ENCODE results near the gene CYBA.

Gene CYBA

DNA sequence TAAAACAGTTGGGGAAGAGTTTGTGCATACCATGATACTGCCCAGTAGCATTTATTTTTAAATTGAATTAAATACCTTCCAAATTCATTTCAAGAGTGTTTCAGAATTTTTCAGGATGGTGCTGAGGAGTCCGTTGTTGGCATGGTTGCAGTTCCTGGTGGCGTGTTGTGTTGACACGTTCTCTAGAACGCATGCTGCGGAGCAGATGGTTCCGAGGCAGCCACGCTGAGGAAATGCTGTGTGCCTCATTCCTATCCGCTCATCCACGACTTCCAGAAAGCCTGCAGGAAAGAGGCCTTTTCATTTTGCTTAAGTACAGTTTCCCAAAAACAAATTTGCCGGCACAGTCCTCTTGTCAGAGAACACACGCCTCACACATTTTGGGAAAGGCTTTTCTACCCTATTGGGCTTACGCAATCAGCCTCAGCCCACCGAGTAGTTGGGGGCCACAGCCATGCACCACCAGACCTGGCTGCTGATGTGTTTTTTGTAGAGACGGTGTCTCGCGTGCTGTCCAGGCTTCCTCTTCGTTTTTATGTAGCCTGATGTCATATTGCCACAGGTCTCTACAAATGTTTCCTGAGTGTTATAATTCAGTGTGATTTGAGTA lies 44.6 kb downstream of the CYBA start:
- DNase-seq: no peak

DNA sequence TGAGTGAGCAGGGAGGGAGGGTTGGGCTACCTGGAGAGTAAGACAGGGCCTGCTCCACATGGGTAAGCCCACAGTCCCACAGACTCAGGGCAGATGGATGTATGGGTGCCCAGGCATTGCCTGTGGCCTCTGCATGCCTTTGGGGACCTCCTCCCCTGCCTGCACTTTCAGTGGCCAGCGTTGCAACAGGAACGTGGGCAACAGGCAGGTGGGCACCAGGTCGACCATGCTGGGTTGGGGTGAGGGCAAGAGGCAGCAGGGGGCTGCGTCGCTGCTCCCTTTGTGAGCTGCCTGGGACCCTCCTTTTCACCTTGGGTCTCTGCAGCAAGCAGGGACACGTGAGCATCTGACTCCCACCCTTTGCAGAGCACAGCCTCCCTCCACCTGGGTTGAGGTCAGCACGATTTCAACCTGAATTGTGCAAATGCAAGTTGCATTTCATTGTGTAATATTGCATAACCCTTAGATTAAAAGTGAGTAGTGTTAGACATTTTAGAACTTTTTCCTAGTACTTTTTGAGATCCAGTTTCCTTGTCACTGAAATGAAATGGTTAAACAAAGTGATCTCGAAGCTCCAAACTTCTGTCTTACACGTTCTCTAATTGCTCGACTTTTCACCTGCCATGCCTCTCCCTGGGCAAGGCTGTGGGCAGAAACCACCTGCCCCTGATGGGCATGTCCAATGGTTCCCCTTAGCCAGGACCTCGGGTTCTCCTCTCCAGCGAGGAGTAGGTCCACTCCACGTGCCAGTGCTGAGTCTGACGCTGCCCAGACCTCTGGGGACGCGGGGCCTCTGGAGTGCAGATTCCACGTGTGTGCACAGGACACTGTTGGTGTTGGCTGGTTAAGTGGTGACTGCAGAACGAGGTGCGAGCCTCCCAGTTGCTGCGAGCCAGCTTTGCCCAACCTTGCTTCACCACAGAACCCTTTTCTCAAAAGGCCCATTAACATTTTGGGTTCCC lies 45.4 kb downstream of the CYBA start:
- no peak for DNase-seq

DNA sequence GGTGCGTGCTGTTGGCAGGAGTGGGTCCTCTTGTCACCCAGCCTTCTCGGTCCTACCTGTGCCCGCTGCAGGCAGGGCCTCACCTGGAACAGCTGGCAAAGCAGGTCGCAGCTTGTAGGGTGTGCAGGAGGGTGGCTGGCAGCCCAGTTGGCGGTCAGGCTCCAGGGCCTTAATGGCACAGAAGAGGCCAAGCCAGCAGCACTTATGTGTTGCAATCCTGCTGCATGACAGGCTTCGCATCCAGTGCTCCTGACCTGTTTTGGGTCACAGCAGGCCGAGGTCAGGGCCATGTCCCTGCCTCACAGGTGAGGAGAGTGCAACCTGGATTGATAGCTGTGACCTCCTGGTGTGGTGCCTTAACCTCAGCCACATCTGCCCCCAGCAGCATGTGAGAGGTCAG lies 48.8 kb downstream of the CYBA start:
- no peak for DNase-seq

GRCh38 chr16:88601313-88602036 lies 49.4 kb downstream of the CYBA start:
- DNase-seq: no peak

DNA sequence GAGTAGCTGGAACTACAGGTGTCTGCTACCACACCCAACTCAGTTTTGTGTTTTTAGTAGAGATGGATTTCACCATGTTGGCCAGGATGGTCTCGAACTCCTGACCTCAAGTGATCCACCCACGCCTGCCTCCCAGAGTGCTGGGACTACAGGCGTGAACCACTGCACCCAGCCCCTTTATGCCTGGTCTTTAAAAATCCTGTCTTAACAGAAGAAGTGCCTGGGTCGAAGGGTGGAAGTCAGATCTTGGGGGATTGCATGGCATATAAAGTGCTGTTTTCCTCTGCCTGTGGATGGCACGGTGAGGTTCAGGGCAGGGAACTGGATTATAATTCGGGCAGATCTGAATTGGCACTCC lies 50.3 kb downstream of the CYBA start:
- DNase-seq: no peak

GRCh38 chr16:88599825-88600538 lies 50.9 kb downstream of the CYBA start:
- DNase-seq: no peak

DNA sequence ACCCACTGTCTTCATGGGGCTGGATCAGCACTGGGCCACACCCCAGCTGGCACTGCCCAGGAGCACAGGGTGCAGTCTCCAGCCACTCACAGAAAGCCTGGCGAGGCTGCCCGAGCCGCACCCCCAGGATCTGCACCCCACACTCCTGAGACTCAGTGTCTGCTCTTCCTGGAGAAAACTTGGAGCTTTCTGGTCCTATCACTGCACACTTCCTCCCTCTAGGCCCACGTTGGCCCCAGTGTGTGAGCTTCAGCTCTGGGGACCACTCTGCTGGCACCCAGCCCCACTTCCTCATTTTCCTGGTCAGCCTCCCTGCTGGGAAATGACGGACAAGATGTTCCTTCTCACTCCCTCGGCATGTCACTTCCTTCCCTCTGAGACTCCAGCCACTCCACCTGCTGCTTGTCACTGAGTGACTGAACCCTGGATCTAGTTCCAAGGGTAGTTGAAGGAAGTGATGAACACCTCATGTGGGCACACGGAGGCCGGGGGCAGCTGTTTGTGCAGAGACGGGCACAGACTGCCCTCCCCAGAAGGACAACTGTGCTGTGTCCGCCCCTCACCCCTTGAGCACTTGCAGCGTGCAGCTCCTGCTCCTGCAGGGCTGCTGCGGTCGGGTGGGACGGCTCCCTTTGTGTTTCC lies 51.6 kb downstream of the CYBA start:
- no peak for DNase-seq

GRCh38 chr16:88597856-88598491 lies 52.9 kb downstream of the CYBA start:
- DNase-seq: no peak

- no peak for DNase-seq
Measured at GRCh38 chr16:88596483-88596882, 54.4 kb downstream of the CYBA start.

- no peak for DNase-seq
Measured at GRCh38 chr16:88595921-88596320, 54.9 kb downstream of the CYBA start.

- no peak for DNase-seq
Measured at GRCh38 chr16:88595101-88595500, 55.8 kb downstream of the CYBA start.

- no peak for DNase-seq
Measured at GRCh38 chr16:88593910-88594309, 56.9 kb downstream of the CYBA start.

DNA sequence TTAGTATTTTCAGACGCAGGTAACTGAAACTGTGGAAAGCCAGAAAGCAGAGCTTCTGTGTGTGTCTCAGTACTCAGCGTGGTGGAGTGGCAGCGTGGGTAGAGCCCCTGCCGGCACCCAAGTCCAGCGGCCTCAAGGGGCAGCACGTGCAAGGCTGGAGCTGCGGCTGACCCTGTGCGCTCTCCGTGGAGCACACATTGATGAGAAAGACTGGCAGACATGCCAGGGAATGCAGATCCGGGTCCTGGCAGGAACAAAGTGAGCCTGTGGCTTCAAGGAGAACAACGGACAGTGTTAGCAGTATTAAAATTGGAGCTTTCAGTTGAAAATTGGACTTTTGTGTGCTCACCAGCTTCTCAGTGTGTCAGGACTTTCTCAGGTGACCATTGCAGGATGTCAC lies 57.4 kb downstream of the CYBA start:
- no peak for DNase-seq
